Fibroblast of lung (primary cell): Measurements from ENCODE around the gene PFKFB3. TPM values are rescaled to one million over a fixed set of nuclear protein-coding genes. Genes with fewer than 3 reads are reported as not detected.

Source experiments
- DNase-seq, 2 donors: peaks; one replicate each; pipeline versions ENCODE4 v3.0.0 to v3.0.0-alpha.2; 2010; ENCODE audit warnings: low read depth in 2 of 2
- H2AFZ ChIP-seq: 2 replicates; pipeline ENCODE4 v1.5.1; 2012; ENCODE audit warnings: low read length, control low read depth, inconsistent platforms
- H3K27ac ChIP-seq: 2 replicates; pipeline ENCODE4 v1.5.1; 2011; ENCODE audit warnings: low read length, control low read depth; ENCODE audit not compliant: insufficient read depth
- H3K27me3 ChIP-seq: 2 replicates; pipeline ENCODE4 v1.5.1; 2011; ENCODE audit warnings: mild to moderate bottlenecking, low read length; ENCODE audit not compliant: control insufficient read depth, insufficient read depth
- H3K36me3 ChIP-seq: 2 replicates; pipeline ENCODE4 v1.5.1; 2011; ENCODE audit warnings: low read length; ENCODE audit not compliant: control insufficient read depth, insufficient read depth
- H3K4me1 ChIP-seq: 2 replicates; pipeline ENCODE4 v1.5.1; 2011; ENCODE audit warnings: low read length; ENCODE audit not compliant: control insufficient read depth, insufficient read depth; ENCODE audit errors: extremely low read depth
- H3K4me2 ChIP-seq: 2 replicates; pipeline ENCODE4 v1.5.1; 2011; ENCODE audit warnings: low read length, control low read depth; ENCODE audit not compliant: insufficient read depth; ENCODE audit errors: extremely low read depth
- H3K4me3 ChIP-seq, 4 experiments: fragments of 200-600 bp in 1 of 4; sonication (generic) in 1 of 4; replicated peaks in 1 of 4; 2 replicates each; pipeline ENCODE4 v1.5.1; 2011 to 2016; ENCODE audit warnings: low read length in 4 of 4, low read depth in 3 of 4, mild to moderate bottlenecking in 3 of 4, control low read depth in 2 of 4, inconsistent platforms in 1 of 4, mixed read lengths in 1 of 4; ENCODE audit not compliant: insufficient read depth in 1 of 4; ENCODE audit errors: control extremely low read depth in 1 of 4
- H3K79me2 ChIP-seq: 2 replicates; pipeline ENCODE4 v1.5.1; 2012; ENCODE audit warnings: mild to moderate bottlenecking, low read length, inconsistent platforms; ENCODE audit not compliant: control insufficient read depth, insufficient read depth
- H3K9ac ChIP-seq: 2 replicates; pipeline ENCODE4 v1.5.1; 2011; ENCODE audit warnings: mild to moderate bottlenecking, low read length, control low read depth; ENCODE audit not compliant: insufficient read depth
- H3K9me3 ChIP-seq: 2 replicates; pipeline ENCODE4 v1.5.1; 2012; ENCODE audit warnings: low read depth, low read length; ENCODE audit not compliant: control insufficient read depth, insufficient read depth
- H4K20me1 ChIP-seq: 2 replicates; pipeline ENCODE4 v1.5.1; 2011; ENCODE audit warnings: low read length; ENCODE audit not compliant: control insufficient read depth, insufficient read depth; ENCODE audit errors: extremely low read depth
- EZH2 ChIP-seq: IDR thresholded peaks from 2 replicates; pipeline ENCODE4 v1.5.1; 2012; ENCODE audit warnings: low read length, control low read depth, mild to moderate bottlenecking; ENCODE audit errors: missing control alignments
- polyA plus RNA-seq, 2 donors: library from polyadenylated mRNA; depleted of rRNA in 1 of 2; stranded (reverse) in 1 of 2; unstranded in 1 of 2; fragments of >200 nt; gene quantifications; 2 replicates each; pipeline ENCODE4 v1.2.1, GENCODE V29; 2011 to 2012; ENCODE audit warnings: missing spikeins in 1 of 2
- total RNA-seq: library from RNA; depleted of rRNA; stranded (reverse); fragments of >200 nt; gene quantifications from 2 replicates; pipeline ENCODE4 v1.2.1, GENCODE V29; 2014
- TF ChIP-seq, protein P1 (sequence below), 2 donors: IDR thresholded peaks in 1 of 2; conservative IDR thresholded peaks in 1 of 2; 1 replicate in 1 of 2; 2 replicates in 1 of 2; pipeline ENCODE4 v1.5.1; 2011 to 2012; ENCODE audit warnings: low read length in 2 of 2, control low read depth in 1 of 2, inconsistent platforms in 1 of 2, low read depth in 1 of 2, mild to moderate bottlenecking in 1 of 2

The PFKFB3 gene
- total and polyA plus RNA-seq, 2 donors (not counting 1 experiment from before 2014, with no cell fraction given), result 14.2 to 25.8 TPM

DNA sequence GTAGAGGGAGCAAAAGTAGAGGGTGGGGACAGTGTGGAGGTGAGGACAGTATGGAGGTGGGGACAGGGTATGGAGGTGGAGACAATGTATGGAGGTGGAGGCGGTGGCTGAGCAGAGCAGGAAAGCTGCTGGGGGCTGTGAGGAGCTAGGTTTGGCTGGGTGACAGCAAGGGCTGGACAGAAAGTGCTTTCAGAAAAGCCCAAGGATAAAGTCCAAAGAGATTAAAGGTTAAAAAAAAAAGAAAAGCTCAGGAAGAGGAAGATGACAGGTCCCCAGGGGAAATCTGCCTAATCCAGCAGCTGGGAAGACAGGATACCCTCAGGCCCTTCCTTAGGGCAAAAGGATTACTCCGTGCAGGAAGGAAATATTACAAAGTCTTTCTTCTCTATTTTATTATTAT is 32.1 kb upstream of the PFKFB3 start:
- Histone ChIP-seq H3K9me3 (no peaks in the 10 kb centered on the region), H3K27ac (no peak overlapping the region), H3K4me2 (no peak overlapping the region), H4K20me1 (no peaks in the 10 kb centered on the region), H3K36me3 (peaks cover 2% of the 10 kb centered on the region), H3K4me1 (peaks cover 6% of the 10 kb centered on the region), H3K9ac (no peak overlapping the region), H3K27me3 (no peaks in the 10 kb centered on the region), H3K4me3 (no peak overlapping the region), H3K79me2 (peaks cover 52% of the 10 kb centered on the region), H2AFZ (no peak overlapping the region)
- DNase-seq, result no peak
- TF ChIP-seq, protein P1, sequence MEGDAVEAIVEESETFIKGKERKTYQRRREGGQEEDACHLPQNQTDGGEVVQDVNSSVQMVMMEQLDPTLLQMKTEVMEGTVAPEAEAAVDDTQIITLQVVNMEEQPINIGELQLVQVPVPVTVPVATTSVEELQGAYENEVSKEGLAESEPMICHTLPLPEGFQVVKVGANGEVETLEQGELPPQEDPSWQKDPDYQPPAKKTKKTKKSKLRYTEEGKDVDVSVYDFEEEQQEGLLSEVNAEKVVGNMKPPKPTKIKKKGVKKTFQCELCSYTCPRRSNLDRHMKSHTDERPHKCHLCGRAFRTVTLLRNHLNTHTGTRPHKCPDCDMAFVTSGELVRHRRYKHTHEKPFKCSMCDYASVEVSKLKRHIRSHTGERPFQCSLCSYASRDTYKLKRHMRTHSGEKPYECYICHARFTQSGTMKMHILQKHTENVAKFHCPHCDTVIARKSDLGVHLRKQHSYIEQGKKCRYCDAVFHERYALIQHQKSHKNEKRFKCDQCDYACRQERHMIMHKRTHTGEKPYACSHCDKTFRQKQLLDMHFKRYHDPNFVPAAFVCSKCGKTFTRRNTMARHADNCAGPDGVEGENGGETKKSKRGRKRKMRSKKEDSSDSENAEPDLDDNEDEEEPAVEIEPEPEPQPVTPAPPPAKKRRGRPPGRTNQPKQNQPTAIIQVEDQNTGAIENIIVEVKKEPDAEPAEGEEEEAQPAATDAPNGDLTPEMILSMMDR (conservative IDR thresholded peaks at IDR 0.05 in 1 of 2, IDR thresholded peaks at IDR 0.05 in 1 of 2; ENCODE audit: low read depth in 1 of 2, low read length in 2 of 2), result no peak
- TF ChIP-seq EZH2, result no peak

GRCh38 chr10:6171881-6172695 is 30.6 kb upstream of the PFKFB3 start:
- H3K4me1 ChIP-seq, result peaks cover 13% of the 10 kb centered on the region
- H3K36me3 ChIP-seq, result peaks cover 2% of the 10 kb centered on the region
- no peak overlapping the region for H3K9ac ChIP-seq
- H3K9me3 ChIP-seq, result no peaks in the 10 kb centered on the region
- H3K79me2 ChIP-seq, result peaks cover 45% of the 10 kb centered on the region
- H3K27me3 ChIP-seq, result no peaks in the 10 kb centered on the region
- TF ChIP-seq, protein P1 (conservative IDR thresholded peaks at IDR 0.05 in 1 of 2, IDR thresholded peaks at IDR 0.05 in 1 of 2; ENCODE audit: low read depth in 1 of 2, low read length in 2 of 2), result no peak
- no peak for TF ChIP-seq EZH2
- H3K27ac ChIP-seq, result peak overlapping the region; percentile 70
- H2AFZ ChIP-seq, result no peak overlapping the region
- peak; percentile 94 to 96 for DNase-seq
- H3K4me2 ChIP-seq, result peak overlapping the region; percentile 55
- H3K4me3 ChIP-seq, result peak overlapping the region in 1 of 4 experiments; percentile 20
- H4K20me1 ChIP-seq, result no peaks in the 10 kb centered on the region

DNA sequence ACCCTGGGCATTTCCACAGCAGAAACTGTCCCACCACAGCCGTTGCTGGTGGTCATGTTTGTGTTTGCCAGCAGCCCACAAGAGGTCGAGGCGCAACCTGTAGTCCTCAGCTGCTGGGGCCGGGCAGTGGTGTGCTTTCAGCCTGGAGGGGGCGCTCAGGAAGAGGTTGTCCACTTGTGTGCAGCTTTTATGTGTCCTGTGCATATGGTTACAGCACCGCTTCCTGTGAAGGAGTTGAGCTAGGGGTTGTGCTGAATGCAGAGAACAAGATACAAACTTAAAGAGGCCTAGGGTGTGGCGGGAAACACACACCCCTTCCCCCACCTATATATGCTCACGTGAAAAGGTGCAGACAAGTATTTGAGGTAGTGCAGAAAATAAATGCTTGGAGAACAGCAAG is 29.5 kb upstream of the PFKFB3 start:
- Histone ChIP-seq H3K4me1 (peaks cover 13% of the 10 kb centered on the region), H3K9ac (no peak overlapping the region), H2AFZ (no peak overlapping the region), H3K79me2 (peaks cover 43% of the 10 kb centered on the region), H3K9me3 (no peaks in the 10 kb centered on the region), H3K27ac (no peak overlapping the region), H3K27me3 (no peaks in the 10 kb centered on the region), H4K20me1 (no peaks in the 10 kb centered on the region), H3K4me3 (no peak overlapping the region), H3K36me3 (peaks cover 5% of the 10 kb centered on the region), H3K4me2 (no peak overlapping the region)
- TF ChIP-seq, protein P1 (conservative IDR thresholded peaks at IDR 0.05 in 1 of 2, IDR thresholded peaks at IDR 0.05 in 1 of 2; ENCODE audit: low read depth in 1 of 2, low read length in 2 of 2), result peak in 1 of 2 donors; percentile 0
- TF ChIP-seq EZH2, result no peak
- no peak for DNase-seq
